ENCODE data around the gene SUFU. TPM values are rescaled to one million over a fixed set of nuclear protein-coding genes. Genes with fewer than 3 reads are reported as not detected.
A peak's percentile ranks its signal among the peaks of the same experiment; 100 is the strongest.

The SUFU gene
- total RNA-seq, 1 donor from 2014 or later, result 13.5 TPM

GRCh38 chr10:102504179-102504975, 605 bp downstream of the SUFU start:
- ATAC-seq (no peak), DNase-seq (peak; percentile 71)
- intact Hi-C loops (cut with DNase I), result no loop called here
- H3K36me3 ChIP-seq, result peaks cover 3% of the 10 kb centered on the region
- no peaks in the 10 kb centered on the region for H3K9me3 ChIP-seq
- no peak for TF ChIP-seq CTCF (IDR thresholded peaks at IDR 0.05)
- H3K27me3 ChIP-seq, result no peaks in the 10 kb centered on the region
- peak overlapping the region; percentile 78 for H3K4me3 ChIP-seq
- H3K27ac ChIP-seq, result peak overlapping the region; percentile 77
- H3K4me1 ChIP-seq, result peaks cover 45% of the 10 kb centered on the region

- intact Hi-C loops (cut with DNase I), result no loop called here
- ATAC-seq (no peak), DNase-seq (peak; percentile 38)
- no peaks in the 10 kb centered on the region for H3K27me3 ChIP-seq
- H3K27ac ChIP-seq, result peak overlapping the region; percentile 77
- no peak for TF ChIP-seq CTCF (IDR thresholded peaks at IDR 0.05)
- peaks cover 51% of the 10 kb centered on the region for H3K4me1 ChIP-seq
- no peaks in the 10 kb centered on the region for H3K9me3 ChIP-seq
- peak overlapping the region; percentile 78 for H3K4me3 ChIP-seq
- peaks cover 9% of the 10 kb centered on the region for H3K36me3 ChIP-seq
These were observed 1.2 kb downstream of the SUFU start for GRCh38 chr10:102504976-102505300.

GRCh38 chr10:102505462-102506115, 1.8 kb downstream of the SUFU start:
- DNase-seq, result peak; percentile 64
- peaks cover 51% of the 10 kb centered on the region for H3K4me1 ChIP-seq
- H3K27me3 ChIP-seq, result no peaks in the 10 kb centered on the region
- ATAC-seq, result no peak
- intact Hi-C loops (cut with DNase I), result no loop called here
- H3K27ac ChIP-seq, result peak overlapping the region; percentile 45
- H3K4me3 ChIP-seq, result peak overlapping the region; percentile 78
- H3K36me3 ChIP-seq, result peaks cover 14% of the 10 kb centered on the region
- H3K9me3 ChIP-seq, result no peaks in the 10 kb centered on the region
- TF ChIP-seq CTCF (IDR thresholded peaks at IDR 0.05), result no peak

- no peak for DNase-seq
- H3K27ac ChIP-seq, result no peak overlapping the region
- ATAC-seq, result no peak
- no peaks in the 10 kb centered on the region for H3K27me3 ChIP-seq
- H3K9me3 ChIP-seq, result no peaks in the 10 kb centered on the region
- H3K36me3 ChIP-seq, result peaks cover 32% of the 10 kb centered on the region
- peaks cover 44% of the 10 kb centered on the region for H3K4me1 ChIP-seq
- H3K4me3 ChIP-seq, result no peak overlapping the region
- intact Hi-C loops (cut with DNase I), result no loop called here
- no peak for TF ChIP-seq CTCF (IDR thresholded peaks at IDR 0.05)
These were observed 3.7 kb downstream of the SUFU start for GRCh38 chr10:102507521-102507920.

- no peak overlapping the region for H3K27ac ChIP-seq
- no peaks in the 10 kb centered on the region for H3K27me3 ChIP-seq
- intact Hi-C loops (cut with DNase I), result no loop called here
- peaks cover 42% of the 10 kb centered on the region for H3K36me3 ChIP-seq
- peaks cover 44% of the 10 kb centered on the region for H3K4me1 ChIP-seq
- DNase-seq (no peak), ATAC-seq (no peak)
- no peak for TF ChIP-seq CTCF (IDR thresholded peaks at IDR 0.05)
- H3K4me3 ChIP-seq, result no peak overlapping the region
- H3K9me3 ChIP-seq, result no peaks in the 10 kb centered on the region
These were observed 4.7 kb downstream of the SUFU start for GRCh38 chr10:102508506-102508905.
